ENCODE results near the gene SOX5. TPM values are rescaled to one million over a fixed set of nuclear protein-coding genes. Genes with fewer than 3 reads are reported as not detected.

The SOX5 gene
- total and polyA plus RNA-seq, 9 of the 15 experiments (the other 6 are each of a cell fraction or from before 2014, with no cell fraction given) = 8.3 to 16.5 (median 11.9) TPM

- no peak for TF ChIP-seq ZBTB5 (IDR thresholded peaks at IDR 0.05)
- no peak for TF ChIP-seq ZNF518B (CRISPR knock-in tag; IDR thresholded peaks at IDR 0.05)
- no peak for TF ChIP-seq HDAC3 (IDR thresholded peaks at IDR 0.05; ENCODE audit: borderline replicate concordance, partially characterized antibody)
- TF ChIP-seq FOXJ2 (tag; IDR thresholded peaks at IDR 0.05) = no peak
- TF ChIP-seq THAP12 (CRISPR knock-in tag; IDR thresholded peaks at IDR 0.05) = no peak
- no peak for TF ChIP-seq KLF16 (IDR thresholded peaks at IDR 0.05)
- TF ChIP-seq ZBTB11 (CRISPR knock-in tag; IDR thresholded peaks at IDR 0.05) = no peak
- TF ChIP-seq KAT2B (IDR thresholded peaks at IDR 0.05; ENCODE audit: low read depth, low read length) = no peak
- TF ChIP-seq ZBTB8A (IDR thresholded peaks at IDR 0.05; ENCODE audit: partially characterized antibody) = no peak
Observed at GRCh38 chr12:23927907-23928306, 21.6 kb downstream of the SOX5 start (continued).
